IPS DF 4.7 (cell line): ENCODE measurements around the gene GPR150.

Source experiments
- DNase-seq: peaks from one replicate; pipeline ENCODE4 v3.0.0-alpha.2; 2013; ENCODE audit warnings: low spot score; ENCODE audit errors: extremely low read depth

GPR150 gene

GRCh38 chr5:95620030-95620869 lies at the start of gene GPR150:
GPR150 (plus strand) TSS chr5:95620087; CDS start chr5:95620276, 189 bp downstream.
- DNase-seq: no peak

GRCh38 chr5:95572016-95572415 lies 47.9 kb upstream of the GPR150 start:
- no peak for DNase-seq

DNA sequence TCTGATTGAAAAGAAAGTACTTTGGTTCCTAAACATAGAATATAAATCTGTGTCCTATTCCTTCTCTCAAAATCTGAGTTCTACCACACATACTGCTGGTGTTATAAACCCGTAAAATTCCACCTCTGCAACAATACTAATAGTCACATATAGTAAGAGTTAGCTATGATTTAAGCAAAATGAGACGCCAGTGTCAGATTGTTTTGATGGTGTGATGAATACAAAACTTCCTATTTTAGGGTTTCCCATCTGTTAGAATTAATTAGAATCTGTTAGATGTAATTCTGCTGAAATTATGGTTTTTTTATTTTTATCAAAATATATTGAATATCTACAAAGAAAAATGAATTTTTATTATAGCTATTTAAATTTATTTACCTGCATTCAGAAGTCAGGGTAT lies 38.3 kb upstream of the GPR150 start:
- no peak for DNase-seq

DNA sequence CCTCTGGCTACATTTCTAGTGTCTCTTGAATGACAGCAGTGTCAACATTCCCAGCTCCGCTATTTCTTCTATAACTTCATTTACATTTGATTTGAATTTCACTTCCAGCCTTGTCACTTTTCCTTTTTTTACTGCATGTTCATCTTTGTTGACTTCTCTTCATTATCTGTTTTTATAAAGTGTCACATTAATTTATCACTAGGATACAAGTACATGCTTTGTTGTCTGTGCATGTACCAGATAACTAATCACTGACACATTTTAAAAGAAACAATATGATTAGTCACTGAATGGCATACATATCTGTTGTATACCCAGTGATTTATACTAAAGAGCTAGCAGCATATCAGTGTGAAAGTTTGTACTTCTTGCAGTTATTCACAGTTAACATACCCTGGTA lies 35.9 kb upstream of the GPR150 start:
- no peak for DNase-seq

- no peak for DNase-seq
These were observed 29.0 kb upstream of the GPR150 start for GRCh38 chr5:95590880-95591279.

DNA sequence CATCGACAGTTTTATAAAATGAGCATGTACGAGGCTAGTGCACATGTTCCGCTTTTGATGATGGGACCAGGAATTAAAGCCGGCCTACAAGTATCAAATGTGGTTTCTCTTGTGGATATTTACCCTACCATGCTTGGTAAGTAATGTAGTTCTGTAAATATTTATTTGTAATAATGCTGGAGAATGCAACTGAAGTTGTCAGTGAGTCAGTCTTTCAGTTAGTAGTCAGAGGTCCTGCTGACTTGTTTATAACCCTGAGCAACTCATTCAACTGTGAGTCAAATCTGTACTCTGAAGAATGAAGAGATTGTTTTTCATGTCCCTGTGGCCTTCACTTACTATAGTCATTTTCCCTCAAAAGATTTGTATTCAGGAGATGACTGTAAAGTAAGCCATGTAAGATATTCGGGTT lies 28.4 kb upstream of the GPR150 start:
- DNase-seq: no peak

GRCh38 chr5:95595289-95595931 lies 24.5 kb upstream of the GPR150 start:
- DNase-seq: no peak

- DNase-seq: no peak
These were observed 20.6 kb upstream of the GPR150 start for GRCh38 chr5:95599252-95599651.

GRCh38 chr5:95600557-95600956 lies 19.3 kb upstream of the GPR150 start:
- no peak for DNase-seq

DNA sequence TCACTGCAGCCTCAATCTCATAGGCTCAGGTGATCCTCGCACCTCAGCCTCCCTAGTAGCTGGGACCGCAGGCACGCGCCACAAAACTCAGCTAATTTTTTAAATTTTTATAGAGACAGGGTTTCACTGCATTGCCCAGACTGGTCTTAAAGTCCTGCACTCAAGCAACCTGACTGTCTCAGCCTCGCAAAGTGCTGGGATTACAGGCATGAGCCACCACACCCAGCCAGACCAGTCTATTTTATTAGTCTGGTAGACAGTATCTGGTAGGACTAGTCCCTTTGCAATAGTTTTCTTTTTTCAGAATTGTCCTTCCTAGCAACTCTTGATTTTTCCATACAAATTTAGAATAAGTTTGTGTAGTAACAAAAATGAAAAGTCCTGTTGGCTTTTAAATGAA lies 14.1 kb upstream of the GPR150 start:
- DNase-seq: no peak

DNA sequence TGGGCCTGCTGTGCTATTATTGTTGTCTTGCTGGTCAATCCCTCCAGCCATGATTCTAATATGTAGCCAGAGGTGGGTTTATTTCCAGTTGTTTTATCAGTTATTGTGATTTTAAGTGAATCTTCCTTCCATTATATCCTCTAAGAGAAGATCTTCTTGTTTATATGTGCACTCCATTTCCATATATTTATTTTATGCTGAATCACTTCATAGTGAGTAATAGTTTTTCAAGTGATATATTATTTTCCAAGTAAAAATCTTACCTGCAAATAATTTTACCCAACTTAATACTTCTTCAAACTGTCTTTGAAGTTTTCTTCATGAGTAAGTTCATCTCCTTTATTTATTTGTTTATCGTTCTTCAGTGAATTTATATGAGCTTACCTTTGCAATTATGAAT lies 13.5 kb upstream of the GPR150 start:
- no peak for DNase-seq

- DNase-seq: no peak
These were observed 10.2 kb upstream of the GPR150 start for GRCh38 chr5:95609711-95610110.

- no peak for DNase-seq
These were observed 9.3 kb upstream of the GPR150 start for GRCh38 chr5:95610546-95610945.

DNA sequence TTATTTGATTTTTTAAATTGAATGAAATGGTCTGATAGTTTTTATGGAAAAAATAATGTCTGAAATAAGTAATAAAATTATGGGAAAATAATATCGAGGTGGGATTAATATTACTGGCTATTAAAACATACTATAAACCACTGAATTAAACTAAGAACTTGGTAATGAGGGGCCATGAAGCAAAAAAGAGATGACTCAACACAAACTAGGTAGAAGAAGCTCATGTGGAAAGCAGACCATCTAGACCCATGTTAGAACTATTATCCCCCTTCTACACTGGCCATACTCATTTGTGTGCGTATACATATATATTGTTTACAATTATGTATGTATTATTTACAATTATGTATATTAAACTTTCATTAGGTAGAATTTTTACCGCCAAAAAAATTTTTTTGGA lies 8.5 kb upstream of the GPR150 start:
- DNase-seq: no peak

GRCh38 chr5:95613514-95613913 lies 6.4 kb upstream of the GPR150 start:
- no peak for DNase-seq

DNA sequence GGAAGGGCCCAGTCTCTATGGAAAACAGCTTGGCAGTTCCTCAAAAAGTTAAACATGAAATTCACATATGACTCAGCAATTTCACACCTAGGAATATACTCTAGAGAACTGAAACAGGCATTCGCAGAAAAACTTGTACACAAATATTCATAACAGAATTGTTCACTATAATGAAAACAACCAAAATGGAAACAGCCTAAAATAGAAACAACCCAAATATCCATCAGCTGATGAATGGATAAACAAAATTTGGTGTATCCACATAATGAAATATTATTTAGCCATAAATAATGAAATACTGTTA lies 4.8 kb upstream of the GPR150 start:
- DNase-seq: no peak

DNA sequence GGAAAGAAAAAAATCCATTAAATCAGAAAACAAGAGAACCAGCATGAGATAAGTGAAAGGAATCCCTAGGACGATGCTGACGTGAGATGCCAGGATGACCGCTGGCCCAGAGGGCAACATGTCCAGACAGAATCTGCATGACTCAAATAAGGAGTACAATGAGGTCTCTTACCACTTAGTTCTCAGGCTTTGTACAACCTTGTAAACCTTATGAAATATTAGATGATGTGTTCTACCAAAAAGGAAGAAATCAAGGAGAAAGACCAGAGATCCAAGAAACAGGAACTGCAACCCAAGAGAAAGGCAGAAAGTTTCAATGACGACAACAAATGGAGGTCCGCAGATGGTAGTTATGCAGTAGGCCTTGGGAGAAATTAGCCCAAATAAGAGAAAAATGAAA lies 2.8 kb upstream of the GPR150 start:
- DNase-seq: no peak

- DNase-seq: no peak
These were observed 791 bp upstream of the GPR150 start for GRCh38 chr5:95619096-95619495.

DNA sequence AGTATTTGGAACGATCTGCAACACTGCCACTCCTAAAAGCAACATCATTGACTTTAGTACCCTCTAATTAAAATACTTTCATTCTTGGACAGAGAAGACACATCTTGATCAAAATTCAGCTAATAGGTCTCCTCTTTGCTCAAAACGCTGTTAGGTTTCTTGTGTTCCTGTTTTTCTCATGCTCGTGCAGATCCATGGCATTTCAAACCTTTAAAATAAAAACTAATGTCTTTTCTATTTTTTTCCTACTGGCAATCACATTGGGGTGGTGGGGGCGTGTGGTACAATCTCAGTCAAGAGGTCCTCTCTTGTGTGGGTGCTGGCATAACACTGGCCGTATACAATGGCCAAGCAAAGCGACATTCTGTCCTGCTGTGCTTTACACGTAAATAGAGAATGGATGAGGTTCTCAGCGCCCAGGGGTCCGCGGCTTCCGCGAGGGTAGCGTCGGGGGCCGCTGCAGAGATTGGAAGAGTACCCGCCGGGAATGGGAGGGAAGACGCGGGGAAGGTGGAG lies 315 bp upstream of the GPR150 start:
- DNase-seq: no peak

GRCh38 chr5:95620870-95621838 lies 1.3 kb downstream of the GPR150 start:
- DNase-seq: no peak

- DNase-seq: no peak
These were observed 2.1 kb downstream of the GPR150 start for GRCh38 chr5:95621839-95622629.
